Sigmoid colon (tissue), 7 donors: Measurements from ENCODE around the gene RASAL2. TPM values are rescaled to one million over a fixed set of nuclear protein-coding genes. Genes with fewer than 3 reads are reported as not detected.

Experiments used
- DNase-seq: peaks from one replicate; pipeline ENCODE4 v3.0.0-alpha.2; 2019
- H3K27ac ChIP-seq, 4 donors: fragments of 200-600 bp; sonication (generic); one replicate each; pipeline ENCODE4 v1.5.1; 2016 to 2019; ENCODE audit warnings: mild to moderate bottlenecking in 1 of 4
- H3K27me3 ChIP-seq, 3 donors: fragments of 200-600 bp; sonication (generic); one replicate each; pipeline ENCODE4 v1.5.1; 2019; ENCODE audit warnings: mild to moderate bottlenecking in 1 of 3
- H3K36me3 ChIP-seq, 4 donors: fragments of 200-600 bp; sonication (generic); one replicate each; pipeline ENCODE4 v1.5.1; 2016 to 2019
- H3K4me1 ChIP-seq, 4 donors: fragments of 200-600 bp; sonication (generic); one replicate each; pipeline ENCODE4 v1.5.1; 2017 to 2019
- H3K4me3 ChIP-seq, 4 donors: fragments of 200-600 bp; sonication (generic); one replicate each; pipeline ENCODE4 v1.5.1; 2017 to 2019; ENCODE audit warnings: mild to moderate bottlenecking in 2 of 4, moderate library complexity in 1 of 4
- H3K9me3 ChIP-seq, 4 donors: fragments of 200-600 bp in 3 of 4; sonication (generic) in 3 of 4; one replicate each; pipeline versions ENCODE4 v1.5.1 to v1.6.1; 2013 to 2019
- CTCF ChIP-seq, 4 experiments: fragments of 450-650 bp in 3 of 4; fragments of 200-600 bp in 1 of 4; IDR thresholded peaks; one replicate each; pipeline ENCODE4 v1.5.1; 2016 to 2019; ENCODE audit warnings: antibody characterized with exemption in 4 of 4, mild to moderate bottlenecking in 3 of 4, moderate library complexity in 2 of 4
- EP300 ChIP-seq, 4 donors: sonication (generic); formaldehyde crosslinking; IDR thresholded peaks; one replicate each; pipeline ENCODE4 v1.6.1; 2017; ENCODE audit warnings: antibody characterized with exemption in 4 of 4
- POLR2A ChIP-seq, 2 donors: fragments of 450-650 bp; IDR thresholded peaks; one replicate each; pipeline ENCODE4 v1.6.1; 2016; ENCODE audit warnings: antibody characterized with exemption in 2 of 2, mild to moderate bottlenecking in 2 of 2, moderate library complexity in 2 of 2
- POLR2AphosphoS5 ChIP-seq, 4 donors: sonication (generic); formaldehyde crosslinking; IDR thresholded peaks; one replicate each; pipeline ENCODE4 v1.6.1; 2017; ENCODE audit warnings: antibody characterized with exemption in 4 of 4
- WGBS, 2 donors: extraction: QIAGEN DNeasy Blood & Tissue Kit; methylation state at CpG; one replicate each; pipeline ENCODE4 v1.1.7; 2013; 5-methylcytosine and 5-hydroxymethylcytosine counted together
- intact Hi-C: fragments of 100-400 bp; cut with DNase I; formaldehyde crosslinking; loops from one replicate; pipeline ENCODE4 v1.15.1; 2023
- polyA plus RNA-seq, 3 donors: library from polyadenylated mRNA; stranded (reverse); fragments of 200-250 nt; gene quantifications; one replicate each; pipeline ENCODE4 v1.2.3, GENCODE V29; 2013
- total RNA-seq, 4 donors: library from RNA; depleted of rRNA; stranded (reverse); fragments of >200 nt; gene quantifications; one replicate each; pipeline ENCODE4 v1.1.0, GENCODE V29; 2016
- donor health status: healthy with polysubstance abuse.
- donor health status: Bipolar disorder and iron deficiency.
- donor health status: healthy.

The RASAL2 gene
- total and polyA plus RNA-seq, 7 donors: 0.92 to 25.5 (median 11.1) TPM

- Histone ChIP-seq H3K4me1 (no peaks in the 10 kb centered on the region), H3K9me3 (no peaks in the 10 kb centered on the region), H3K36me3 (no peaks in the 10 kb centered on the region), H3K27me3 (no peaks in the 10 kb centered on the region), H3K27ac (no peak overlapping the region), H3K4me3 (no peak overlapping the region)
- 21 to 69% methylated on average over 4 of the region's 4 CpGs for WGBS, 2 donors
- TF ChIP-seq CTCF (IDR thresholded peaks at IDR 0.05) (no peak), POLR2AphosphoS5 (IDR thresholded peaks at IDR 0.05) (no peak), EP300 (IDR thresholded peaks at IDR 0.05) (no peak), POLR2A (IDR thresholded peaks at IDR 0.05) (no peak)
- peak; percentile 24 for DNase-seq
- intact Hi-C loops: no loop called here
Measured at GRCh38 chr1:178518894-178519293, 425.0 kb downstream of the RASAL2 start.

- 96% methylated on average over 11 of the region's 11 CpGs for WGBS, 2 donors
- intact Hi-C loops: no loop called here
- no peak overlapping the region for H3K27ac ChIP-seq
- no peaks in the 10 kb centered on the region for H3K36me3 ChIP-seq
- H3K4me3 ChIP-seq: no peak overlapping the region
- H3K9me3 ChIP-seq: no peaks in the 10 kb centered on the region
- no peak for TF ChIP-seq CTCF (IDR thresholded peaks at IDR 0.05)
- TF ChIP-seq POLR2AphosphoS5 (IDR thresholded peaks at IDR 0.05): no peak
- no peak for TF ChIP-seq POLR2A (IDR thresholded peaks at IDR 0.05)
- no peak for TF ChIP-seq EP300 (IDR thresholded peaks at IDR 0.05)
- no peaks in the 10 kb centered on the region for H3K27me3 ChIP-seq
- peak; percentile 36 for DNase-seq
- H3K4me1 ChIP-seq: no peaks in the 10 kb centered on the region
Measured at GRCh38 chr1:178520803-178521202, 426.9 kb downstream of the RASAL2 start.

GRCh38 chr1:178521241-178521640, 427.3 kb downstream of the RASAL2 start:
- Histone ChIP-seq H3K36me3 (no peaks in the 10 kb centered on the region), H3K27ac (no peak overlapping the region), H3K4me3 (no peak overlapping the region), H3K4me1 (no peaks in the 10 kb centered on the region), H3K9me3 (no peaks in the 10 kb centered on the region), H3K27me3 (no peaks in the 10 kb centered on the region)
- intact Hi-C loops: no loop called here
- TF ChIP-seq CTCF (IDR thresholded peaks at IDR 0.05) (no peak), EP300 (IDR thresholded peaks at IDR 0.05) (no peak), POLR2A (IDR thresholded peaks at IDR 0.05) (no peak), POLR2AphosphoS5 (IDR thresholded peaks at IDR 0.05) (no peak)
- 96 to 97% methylated on average over 4 of the region's 4 CpGs for WGBS, 2 donors
- DNase-seq: peak; percentile 35

- Histone ChIP-seq H3K36me3 (no peaks in the 10 kb centered on the region), H3K4me3 (no peak overlapping the region), H3K27me3 (no peaks in the 10 kb centered on the region), H3K9me3 (no peaks in the 10 kb centered on the region), H3K27ac (no peak overlapping the region), H3K4me1 (peaks cover 0 to 6% (median 5%) of the 10 kb centered on the region in 4 donors)
- TF ChIP-seq EP300 (IDR thresholded peaks at IDR 0.05): no peak
- WGBS, 2 donors: 88 to 89% methylated on average over 4 of the region's 4 CpGs
- DNase-seq: no peak
- intact Hi-C loops: no loop called here
Measured at GRCh38 chr1:178527117-178527516, 433.2 kb downstream of the RASAL2 start.

GRCh38 chr1:178528228-178528952, 434.5 kb downstream of the RASAL2 start:
- DNase-seq: peak; percentile 45
- intact Hi-C loops: no loop called here
- WGBS, 2 donors: 89 to 90% methylated on average over 10 of the region's 10 CpGs

More at GRCh38 chr1:178528228-178528952, 434.5 kb downstream of the RASAL2 start:
- Histone ChIP-seq H3K9me3 (no peaks in the 10 kb centered on the region), H3K4me1 (peaks cover 0 to 11% (median 10%) of the 10 kb centered on the region in 4 donors), H3K27ac (no peak overlapping the region), H3K4me3 (no peak overlapping the region), H3K27me3 (no peaks in the 10 kb centered on the region), H3K36me3 (no peaks in the 10 kb centered on the region)
- no peak for TF ChIP-seq EP300 (IDR thresholded peaks at IDR 0.05)
- TF ChIP-seq CTCF (IDR thresholded peaks at IDR 0.05): no peak
- no peak for TF ChIP-seq POLR2AphosphoS5 (IDR thresholded peaks at IDR 0.05)
